ENCODE measurements around the gene VWCE.

VWCE gene

GRCh38 chr11:61306221-61306620 is 11.1 kb upstream of the VWCE start:
- Histone ChIP-seq H3K4me3 (replicated peaks; ENCODE audit: insufficient read depth, low read length) (no peak overlapping the region), H3K27ac (replicated peaks) (no peak overlapping the region), H3K27me3 (ENCODE audit: insufficient read depth, poor library complexity, severe bottlenecking) (no peaks in the 10 kb centered on the region)
- no peak for TF ChIP-seq POLR2AphosphoS5 (IDR thresholded peaks at IDR 0.05; ENCODE audit: low read depth)
- no peak for TF ChIP-seq SPI1 (IDR thresholded peaks at IDR 0.05; ENCODE audit: borderline replicate concordance, low read depth)
- TF ChIP-seq GABPA (IDR thresholded peaks at IDR 0.05; ENCODE audit: low read depth) = no peak
- TF ChIP-seq REST (IDR thresholded peaks at IDR 0.05; ENCODE audit: insufficient replicate concordance, low read depth) = no peak
- TF ChIP-seq CTCF (IDR thresholded peaks at IDR 0.05; ENCODE audit: insufficient read depth, low read length) = no peak
- DNase-seq (ENCODE audit: low read depth in 1 of 2, low spot score in 1 of 2) = no peak

GRCh38 chr11:61305417-61305816 is 10.3 kb upstream of the VWCE start:
- no peak for TF ChIP-seq SPI1 (IDR thresholded peaks at IDR 0.05; ENCODE audit: borderline replicate concordance, low read depth)
- no peak for TF ChIP-seq POLR2AphosphoS5 (IDR thresholded peaks at IDR 0.05; ENCODE audit: low read depth)
- no peak for TF ChIP-seq GABPA (IDR thresholded peaks at IDR 0.05; ENCODE audit: low read depth)
- no peak for TF ChIP-seq CTCF (IDR thresholded peaks at IDR 0.05; ENCODE audit: insufficient read depth, low read length)
- no peak for TF ChIP-seq REST (IDR thresholded peaks at IDR 0.05; ENCODE audit: insufficient replicate concordance, low read depth)

GRCh38 chr11:61303725-61304124 is 8.6 kb upstream of the VWCE start:
- H3K27ac ChIP-seq (replicated peaks) = no peak overlapping the region
- DNase-seq (ENCODE audit: low read depth in 1 of 2, low spot score in 1 of 2) = no peak
- TF ChIP-seq SPI1 (IDR thresholded peaks at IDR 0.05; ENCODE audit: borderline replicate concordance, low read depth) = no peak
- TF ChIP-seq POLR2AphosphoS5 (IDR thresholded peaks at IDR 0.05; ENCODE audit: low read depth) = no peak
- TF ChIP-seq REST (IDR thresholded peaks at IDR 0.05; ENCODE audit: insufficient replicate concordance, low read depth) = no peak
- TF ChIP-seq CTCF (IDR thresholded peaks at IDR 0.05; ENCODE audit: insufficient read depth, low read length) = no peak
- no peak for TF ChIP-seq GABPA (IDR thresholded peaks at IDR 0.05; ENCODE audit: low read depth)
- H3K27me3 ChIP-seq (ENCODE audit: insufficient read depth, poor library complexity, severe bottlenecking) = no peaks in the 10 kb centered on the region
- H3K4me3 ChIP-seq (replicated peaks; ENCODE audit: insufficient read depth, low read length) = no peak overlapping the region

More at GRCh38 chr11:61305417-61305816, 10.3 kb upstream of the VWCE start:
- Histone ChIP-seq H3K4me3 (replicated peaks; ENCODE audit: insufficient read depth, low read length) (no peak overlapping the region), H3K27ac (replicated peaks) (no peak overlapping the region), H3K27me3 (ENCODE audit: insufficient read depth, poor library complexity, severe bottlenecking) (no peaks in the 10 kb centered on the region)
- DNase-seq (ENCODE audit: low read depth in 1 of 2, low spot score in 1 of 2) = no peak

All from HL-60 (cell line).